Measurements from ENCODE around the gene ST6GAL1. TPM values are rescaled to one million over a fixed set of nuclear protein-coding genes. Genes with fewer than 3 reads are reported as not detected.

Gene ST6GAL1
- total RNA-seq, 1 donor from 2014 or later: 16.7 TPM

DNA sequence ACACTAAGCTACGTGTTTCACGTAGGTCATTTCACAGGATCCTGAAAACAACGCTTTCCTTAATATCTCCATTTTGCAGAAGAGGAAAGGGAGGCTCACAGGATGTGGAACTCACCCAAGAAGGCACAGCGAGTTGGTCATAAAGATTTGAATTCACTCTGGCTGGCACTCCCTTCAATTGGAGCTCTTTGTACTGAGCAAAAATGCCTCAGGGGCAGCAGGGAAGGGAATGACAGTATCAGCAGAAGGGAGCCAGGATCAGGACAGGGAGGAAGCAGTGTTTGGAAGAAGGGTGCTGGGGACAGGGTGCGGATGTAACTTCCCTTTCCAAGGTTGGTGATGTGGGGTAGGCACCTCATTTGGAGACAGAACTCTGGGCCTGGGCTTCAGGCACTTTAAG, 1.1 kb upstream of the ST6GAL1 start:
- H3K4me3 ChIP-seq (ENCODE audit: low read length in 3 of 3): peak overlapping the region in 1 of 3 donors; percentile 85
- H3K27ac ChIP-seq (ENCODE audit: low read depth, low read length): peak overlapping the region; percentile 81
- peak overlapping the region in 1 of 3 donors; percentile 97 for H3K9ac ChIP-seq (ENCODE audit: low read depth in 1 of 3, low read length in 3 of 3)
- H3K36me3 ChIP-seq (ENCODE audit: control insufficient read depth in 3 of 3, insufficient read depth in 3 of 3, low read length in 3 of 3): peaks cover 0 to 2% (median 0%) of the 10 kb centered on the region in 3 donors
- H3K9me3 ChIP-seq (ENCODE audit: control insufficient read depth in 3 of 3, low read length in 3 of 3): no peaks in the 10 kb centered on the region
- H3K27me3 ChIP-seq (ENCODE audit: control insufficient read depth in 3 of 3, insufficient read depth in 3 of 3, low read length in 3 of 3): no peaks in the 10 kb centered on the region
- H3K4me1 ChIP-seq (ENCODE audit: control insufficient read depth in 3 of 3, insufficient read depth in 3 of 3, low read length in 3 of 3): peaks cover 28 to 42% (median 32%) of the 10 kb centered on the region in 3 donors

- Histone ChIP-seq H3K27ac (ENCODE audit: low read depth, low read length) (peak overlapping the region; percentile 81), H3K4me3 (ENCODE audit: low read length in 3 of 3) (peak overlapping the region; percentile 69 to 85 (median 85)), H3K27me3 (ENCODE audit: control insufficient read depth in 3 of 3, insufficient read depth in 3 of 3, low read length in 3 of 3) (no peaks in the 10 kb centered on the region), H3K9ac (ENCODE audit: low read depth in 1 of 3, low read length in 3 of 3) (peak overlapping the region; percentile 67 to 97 (median 84)), H3K9me3 (ENCODE audit: control insufficient read depth in 3 of 3, low read length in 3 of 3) (no peaks in the 10 kb centered on the region), H3K36me3 (ENCODE audit: control insufficient read depth in 3 of 3, insufficient read depth in 3 of 3, low read length in 3 of 3) (peaks cover 0 to 2% (median 0%) of the 10 kb centered on the region in 3 donors), H3K4me1 (ENCODE audit: control insufficient read depth in 3 of 3, insufficient read depth in 3 of 3, low read length in 3 of 3) (peaks cover 28 to 44% (median 32%) of the 10 kb centered on the region in 3 donors)
These were observed 641 bp upstream of the ST6GAL1 start for GRCh38 chr3:186929685-186930084.

- Histone ChIP-seq H3K4me1 (ENCODE audit: control insufficient read depth in 3 of 3, insufficient read depth in 3 of 3, low read length in 3 of 3) (peaks cover 28 to 44% (median 34%) of the 10 kb centered on the region in 3 donors), H3K27me3 (ENCODE audit: control insufficient read depth in 3 of 3, insufficient read depth in 3 of 3, low read length in 3 of 3) (no peaks in the 10 kb centered on the region), H3K9ac (ENCODE audit: low read depth in 1 of 3, low read length in 3 of 3) (peak overlapping the region; percentile 67 to 97 (median 84)), H3K9me3 (ENCODE audit: control insufficient read depth in 3 of 3, low read length in 3 of 3) (no peaks in the 10 kb centered on the region), H3K36me3 (ENCODE audit: control insufficient read depth in 3 of 3, insufficient read depth in 3 of 3, low read length in 3 of 3) (peaks cover 0 to 2% (median 2%) of the 10 kb centered on the region in 3 donors), H3K4me3 (ENCODE audit: low read length in 3 of 3) (peak overlapping the region; percentile 69 to 85 (median 85)), H3K27ac (ENCODE audit: low read depth, low read length) (peak overlapping the region; percentile 81)
These were observed 560 bp downstream of the ST6GAL1 start for GRCh38 chr3:186930641-186931531.

DNA sequence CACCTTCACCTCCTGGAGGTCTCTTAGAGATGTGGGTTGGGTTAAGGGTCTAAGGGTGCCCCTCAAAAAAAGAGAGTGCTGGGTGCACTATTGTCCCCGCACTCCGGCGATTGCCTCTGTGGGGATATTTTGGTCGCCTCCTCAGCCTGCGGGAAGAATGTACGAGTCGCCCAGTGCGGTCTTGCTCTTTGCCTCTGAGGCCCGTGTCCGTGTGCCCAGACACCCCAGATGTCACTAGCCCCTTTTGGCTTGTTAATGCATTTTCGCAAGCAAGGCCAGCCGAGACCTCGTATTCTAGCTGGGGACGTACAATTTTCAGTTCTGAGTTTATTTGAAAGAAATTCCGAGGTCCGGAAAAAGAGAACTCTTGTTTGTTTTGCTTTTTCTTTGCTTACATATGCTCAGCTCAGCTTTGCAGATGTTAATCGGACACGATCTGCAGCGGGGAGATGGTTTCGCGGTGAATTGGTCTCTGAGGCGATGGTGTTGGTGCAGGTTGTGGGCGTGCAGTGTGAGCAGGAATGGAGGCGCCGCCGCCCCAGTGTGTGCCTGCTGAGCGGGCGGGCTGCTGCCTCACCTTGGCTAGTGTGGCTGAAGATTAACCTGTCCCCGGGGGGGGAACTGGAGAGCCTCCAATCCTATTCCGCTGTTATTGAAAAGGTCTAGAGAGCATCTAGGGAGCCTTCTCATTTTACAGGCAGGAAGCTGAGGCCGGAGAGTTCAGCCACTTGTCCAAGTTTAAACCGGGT, 1.4 kb downstream of the ST6GAL1 start:
- H3K9ac ChIP-seq (ENCODE audit: low read depth in 1 of 3, low read length in 3 of 3): peak overlapping the region; percentile 67 to 97 (median 84)
- H3K4me3 ChIP-seq (ENCODE audit: low read length in 3 of 3): peak overlapping the region; percentile 69 to 85 (median 85)
- H3K4me1 ChIP-seq (ENCODE audit: control insufficient read depth in 3 of 3, insufficient read depth in 3 of 3, low read length in 3 of 3): peaks cover 28 to 44% (median 34%) of the 10 kb centered on the region in 3 donors
- peaks cover 0 to 2% (median 2%) of the 10 kb centered on the region in 3 donors for H3K36me3 ChIP-seq (ENCODE audit: control insufficient read depth in 3 of 3, insufficient read depth in 3 of 3, low read length in 3 of 3)
- H3K9me3 ChIP-seq (ENCODE audit: control insufficient read depth in 3 of 3, low read length in 3 of 3): no peaks in the 10 kb centered on the region
- peak overlapping the region; percentile 81 for H3K27ac ChIP-seq (ENCODE audit: low read depth, low read length)
- no peaks in the 10 kb centered on the region for H3K27me3 ChIP-seq (ENCODE audit: control insufficient read depth in 3 of 3, insufficient read depth in 3 of 3, low read length in 3 of 3)

- Histone ChIP-seq H3K9me3 (ENCODE audit: control insufficient read depth in 3 of 3, low read length in 3 of 3) (no peaks in the 10 kb centered on the region), H3K4me3 (ENCODE audit: low read length in 3 of 3) (peak overlapping the region; percentile 69 to 85 (median 85)), H3K27me3 (ENCODE audit: control insufficient read depth in 3 of 3, insufficient read depth in 3 of 3, low read length in 3 of 3) (no peaks in the 10 kb centered on the region), H3K36me3 (ENCODE audit: control insufficient read depth in 3 of 3, insufficient read depth in 3 of 3, low read length in 3 of 3) (peaks cover 0 to 2% (median 2%) of the 10 kb centered on the region in 3 donors), H3K27ac (ENCODE audit: low read depth, low read length) (peak overlapping the region; percentile 81), H3K4me1 (ENCODE audit: control insufficient read depth in 3 of 3, insufficient read depth in 3 of 3, low read length in 3 of 3) (peaks cover 28 to 44% (median 34%) of the 10 kb centered on the region in 3 donors), H3K9ac (ENCODE audit: low read depth in 1 of 3, low read length in 3 of 3) (peak overlapping the region; percentile 67 to 97 (median 84))
These were observed 2.2 kb downstream of the ST6GAL1 start for GRCh38 chr3:186932281-186933181.

DNA sequence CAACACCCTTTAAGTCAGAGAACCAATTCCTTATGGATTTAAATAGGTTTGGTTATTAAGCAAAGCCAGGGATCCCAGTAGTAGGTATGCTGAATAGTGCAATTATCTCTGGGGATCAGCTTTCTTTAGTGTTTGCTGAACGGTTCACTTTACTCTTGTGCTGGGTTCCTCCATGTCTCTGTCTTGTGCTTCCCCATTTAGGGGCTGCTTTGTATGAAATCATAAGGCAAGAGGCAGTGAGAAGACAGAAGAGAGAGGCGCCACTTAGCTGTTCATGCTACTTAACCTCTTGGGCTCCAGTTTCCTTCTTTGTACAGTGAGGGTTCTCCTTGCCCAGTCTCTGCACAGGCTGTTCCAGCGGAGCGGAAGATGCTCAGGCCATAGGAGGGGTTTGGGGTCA, 3.5 kb downstream of the ST6GAL1 start:
- no peak overlapping the region for H3K27ac ChIP-seq (ENCODE audit: low read depth, low read length)
- no peak overlapping the region for H3K9ac ChIP-seq (ENCODE audit: low read depth in 1 of 3, low read length in 3 of 3)
- H3K4me1 ChIP-seq (ENCODE audit: control insufficient read depth in 3 of 3, insufficient read depth in 3 of 3, low read length in 3 of 3): peaks cover 29 to 47% (median 35%) of the 10 kb centered on the region in 3 donors
- no peak overlapping the region for H3K4me3 ChIP-seq (ENCODE audit: low read length in 3 of 3)
- H3K27me3 ChIP-seq (ENCODE audit: control insufficient read depth in 3 of 3, insufficient read depth in 3 of 3, low read length in 3 of 3): no peaks in the 10 kb centered on the region
- no peaks in the 10 kb centered on the region for H3K9me3 ChIP-seq (ENCODE audit: control insufficient read depth in 3 of 3, low read length in 3 of 3)
- H3K36me3 ChIP-seq (ENCODE audit: control insufficient read depth in 3 of 3, insufficient read depth in 3 of 3, low read length in 3 of 3): peaks cover 0 to 2% (median 2%) of the 10 kb centered on the region in 3 donors

DNA sequence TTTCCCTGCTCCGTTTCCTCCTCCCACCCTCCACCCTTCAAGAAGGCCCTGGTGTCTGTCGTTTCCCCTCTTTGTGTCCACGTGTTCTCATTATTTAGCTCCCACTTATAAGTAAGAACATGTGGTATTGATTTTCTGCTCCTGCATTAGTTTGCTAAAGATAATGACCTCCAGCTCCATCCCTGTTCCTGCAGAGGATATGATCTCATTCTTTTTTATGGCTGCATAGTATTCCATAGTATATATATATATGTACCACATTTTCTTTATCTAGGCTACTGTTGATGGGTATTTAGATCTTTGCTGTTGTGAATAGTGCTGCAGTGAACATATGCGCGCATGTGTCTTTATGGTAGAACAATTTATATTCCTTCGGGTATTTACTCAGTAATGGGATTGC, 4.8 kb downstream of the ST6GAL1 start:
- Histone ChIP-seq H3K4me1 (ENCODE audit: control insufficient read depth in 3 of 3, insufficient read depth in 3 of 3, low read length in 3 of 3) (peaks cover 19 to 41% (median 35%) of the 10 kb centered on the region in 3 donors), H3K9ac (ENCODE audit: low read depth in 1 of 3, low read length in 3 of 3) (no peak overlapping the region), H3K4me3 (ENCODE audit: low read length in 3 of 3) (no peak overlapping the region), H3K9me3 (ENCODE audit: control insufficient read depth in 3 of 3, low read length in 3 of 3) (no peaks in the 10 kb centered on the region), H3K36me3 (ENCODE audit: control insufficient read depth in 3 of 3, insufficient read depth in 3 of 3, low read length in 3 of 3) (peaks cover 0 to 2% (median 2%) of the 10 kb centered on the region in 3 donors), H3K27ac (ENCODE audit: low read depth, low read length) (no peak overlapping the region), H3K27me3 (ENCODE audit: control insufficient read depth in 3 of 3, insufficient read depth in 3 of 3, low read length in 3 of 3) (no peaks in the 10 kb centered on the region)

GRCh38 chr3:186937017-186937875, 6.9 kb downstream of the ST6GAL1 start:
- Histone ChIP-seq H3K9ac (ENCODE audit: low read depth in 1 of 3, low read length in 3 of 3) (no peak overlapping the region), H3K27ac (ENCODE audit: low read depth, low read length) (no peak overlapping the region), H3K36me3 (ENCODE audit: control insufficient read depth in 3 of 3, insufficient read depth in 3 of 3, low read length in 3 of 3) (peaks cover 0 to 2% (median 2%) of the 10 kb centered on the region in 3 donors), H3K27me3 (ENCODE audit: control insufficient read depth in 3 of 3, insufficient read depth in 3 of 3, low read length in 3 of 3) (no peaks in the 10 kb centered on the region), H3K4me3 (ENCODE audit: low read length in 3 of 3) (no peak overlapping the region), H3K4me1 (ENCODE audit: control insufficient read depth in 3 of 3, insufficient read depth in 3 of 3, low read length in 3 of 3) (peaks cover 27 to 49% (median 34%) of the 10 kb centered on the region in 3 donors), H3K9me3 (ENCODE audit: control insufficient read depth in 3 of 3, low read length in 3 of 3) (no peaks in the 10 kb centered on the region)

Measured in skeletal muscle tissue (tissue), 4 donors.